SK-N-SH (cell line): Measurements from ENCODE around the gene POLR3E. TPM values are rescaled to one million over a fixed set of nuclear protein-coding genes. Genes with fewer than 3 reads are reported as not detected.

Experiments
- CTCF ChIA-PET: fragments of 300-600, 350-600 bp; formaldehyde crosslinking; extraction: SDS; loops from one replicate; lab custom pipeline; 2021; lab: Yijun Ruan, JAX
- POLR2A ChIA-PET: fragments of 350-600 bp; sonication (Branson Sonifier 250); formaldehyde crosslinking; extraction: SDS; loops from one replicate; lab custom pipeline; 2020; ENCODE audit warnings: antibody characterized with exemption, inconsistent platforms; lab: Yijun Ruan, JAX
- DNase-seq: peaks from one replicate; pipeline ENCODE4 v3.0.0; 2012
- H2AFZ ChIP-seq: fragments of 200-600 bp; sonication (generic); 2 replicates; pipeline ENCODE4 v1.8.1; 2016; ENCODE audit warnings: antibody characterized with exemption, mild to moderate bottlenecking, low read depth
- H3F3A ChIP-seq: fragments of 200-600 bp; sonication (generic); replicated peaks from 2 replicates; pipeline ENCODE3; 2016; ENCODE audit warnings: antibody characterized with exemption, mild to moderate bottlenecking; ENCODE audit not compliant: insufficient read depth
- H3K27ac ChIP-seq, 2 experiments: fragments of 200-500 bp in 1 of 2; fragments of 200-600 bp in 1 of 2; sonication (Bioruptor generic) in 1 of 2; sonication (generic), shearing (Covaris generic) in 1 of 2; 2 replicates each; pipeline versions ENCODE4 v1.5.1 to v1.6.1; 2014 to 2016; ENCODE audit warnings: low read depth in 2 of 2, inconsistent platforms in 1 of 2, low read length in 1 of 2, mild to moderate bottlenecking in 1 of 2, mixed read lengths in 1 of 2
- H3K27me3 ChIP-seq: fragments of 200-600 bp; sonication (generic), shearing (Covaris generic); 2 replicates; pipeline ENCODE4 v1.6.1; 2016; ENCODE audit warnings: mixed run types; ENCODE audit not compliant: insufficient read depth
- H3K36me3 ChIP-seq, 2 experiments: fragments of 200-500 bp in 1 of 2; fragments of 200-600 bp in 1 of 2; sonication (Bioruptor generic) in 1 of 2; sonication (generic) in 1 of 2; replicated peaks in 1 of 2; 2 replicates each; pipeline versions ENCODE3 to v1.5.1; 2014 to 2016; ENCODE audit warnings: low read length in 1 of 2, mild to moderate bottlenecking in 1 of 2; ENCODE audit not compliant: insufficient read depth in 2 of 2, control insufficient read depth in 1 of 2
- H3K4me1 ChIP-seq, 2 experiments: fragments of 200-500 bp in 1 of 2; fragments of 200-600 bp in 1 of 2; sonication (Bioruptor generic) in 1 of 2; sonication (generic), shearing (Covaris generic) in 1 of 2; 2 replicates each; pipeline versions ENCODE4 v1.5.1 to v1.6.1; 2014 to 2016; ENCODE audit warnings: low read depth in 1 of 2, low read length in 1 of 2, mixed run types in 1 of 2; ENCODE audit not compliant: insufficient read depth in 2 of 2, control insufficient read depth in 1 of 2
- H3K4me2 ChIP-seq: fragments of 200-600 bp; sonication (generic), shearing (Covaris generic); 2 replicates; pipeline ENCODE4 v1.6.1; 2017; ENCODE audit warnings: mixed run types
- H3K4me3 ChIP-seq, 2 experiments: fragments of 200-500 bp in 1 of 2; fragments of 200-600 bp in 1 of 2; sonication (Bioruptor generic) in 1 of 2; sonication (generic), shearing (Covaris generic) in 1 of 2; 2 replicates each; pipeline versions ENCODE4 v1.5.1 to v1.8.1; 2014 to 2016; ENCODE audit warnings: low read depth in 2 of 2, inconsistent platforms in 1 of 2, low read length in 1 of 2, mild to moderate bottlenecking in 1 of 2, mixed read lengths in 1 of 2, moderate library complexity in 1 of 2
- H3K79me2 ChIP-seq: fragments of 200-600 bp; sonication (generic); 2 replicates; pipeline ENCODE4 v1.8.1; 2017; ENCODE audit warnings: mild to moderate bottlenecking; ENCODE audit not compliant: insufficient read depth
- H3K9ac ChIP-seq: fragments of 200-600 bp; sonication (generic); 2 replicates; pipeline ENCODE4 v1.6.1; 2017; ENCODE audit warnings: mixed run types
- H3K9me2 ChIP-seq: fragments of 200-600 bp; sonication (generic); 2 replicates; pipeline ENCODE4 v1.6.1; 2017; ENCODE audit warnings: mixed run types
- H3K9me3 ChIP-seq: fragments of 200-600 bp; sonication (generic); 2 replicates; pipeline ENCODE4 v1.6.1; 2017; ENCODE audit warnings: mixed run types, mild to moderate bottlenecking, moderate library complexity
- H4K20me1 ChIP-seq: fragments of 200-600 bp; sonication (generic); 2 replicates; pipeline ENCODE4 v1.6.1; 2017; ENCODE audit warnings: mild to moderate bottlenecking, mixed run types; ENCODE audit not compliant: insufficient read depth
- CTCF ChIP-seq: fragments of 200-600 bp; sonication (generic); IDR thresholded peaks from 2 replicates; pipeline ENCODE4 v1.6.1; 2017; ENCODE audit warnings: antibody characterized with exemption, mild to moderate bottlenecking, moderate library complexity
- FOXM1 ChIP-seq: IDR thresholded peaks from 2 replicates; pipeline ENCODE4 v1.4.0; 2012; ENCODE audit warnings: low read depth, mild to moderate bottlenecking
- MAX ChIP-seq: IDR thresholded peaks from 2 replicates; pipeline ENCODE4 v1.4.0; 2012; ENCODE audit warnings: low read depth
- MEF2A ChIP-seq: IDR thresholded peaks from 2 replicates; pipeline ENCODE4 v1.4.0; 2012; ENCODE audit warnings: low read depth, borderline replicate concordance
- PBX3 ChIP-seq: IDR thresholded peaks from 2 replicates; pipeline ENCODE4; 2012
- POLR2AphosphoS5 ChIP-seq: IDR thresholded peaks from 2 replicates; pipeline ENCODE4 v1.6.1; 2012; ENCODE audit warnings: low read depth, low read length
- RFX5 ChIP-seq: IDR thresholded peaks from 2 replicates; pipeline ENCODE4 v1.6.1; 2012; ENCODE audit warnings: mild to moderate bottlenecking, improper control_type of control experiment, low read length
- RXRA ChIP-seq: IDR thresholded peaks from 2 replicates; pipeline ENCODE4 v1.4.0; 2012; ENCODE audit warnings: low read depth, mild to moderate bottlenecking, borderline replicate concordance
- SIN3A ChIP-seq: IDR thresholded peaks from 2 replicates; pipeline ENCODE4 v1.6.1; 2012; ENCODE audit warnings: low read depth, mild to moderate bottlenecking, low read length, moderate library complexity, borderline replicate concordance
- USF1 ChIP-seq: IDR thresholded peaks from 2 replicates; pipeline ENCODE4 v1.4.0; 2012; ENCODE audit warnings: low read depth, borderline replicate concordance
- YY1 ChIP-seq: IDR thresholded peaks from 2 replicates; pipeline ENCODE4 v1.4.0; 2012; ENCODE audit warnings: low read depth, mild to moderate bottlenecking
- WGBS: methylation state at CpG from one replicate; pipeline ENCODE4 v1.1.6; 2017; ENCODE audit warnings: low lambda C conversion rate; 5-methylcytosine and 5-hydroxymethylcytosine counted together
- polyA plus RNA-seq, 3 experiments: library from polyadenylated mRNA; depleted of rRNA; stranded (reverse); fragments of >200 nt; gene quantifications; 2 replicates each; pipeline ENCODE4 v1.2.3, GENCODE V29; 2012

Gene POLR3E
- polyA plus RNA-seq, 1 of the 3 experiments (the other 2 are of a cell fraction): 59.6 TPM

GRCh38 chr16:22292320-22292719 lies 4.9 kb upstream of the POLR3E start (continued):
- no peak for TF ChIP-seq CTCF
- no peak for TF ChIP-seq FOXM1
- TF ChIP-seq RXRA: no peak
- TF ChIP-seq MEF2A: no peak
- TF ChIP-seq, all 33 proteins: peak for 0

GRCh38 chr16:22293137-22294106 lies 3.8 kb upstream of the POLR3E start:
- TF ChIP-seq SIN3A (no peak), PBX3 (no peak), YY1 (no peak), MAX (no peak), USF1 (no peak), MEF2A (no peak), RFX5 (no peak), POLR2AphosphoS5 (no peak)
- no peaks in the 10 kb centered on the region for H3K27me3 ChIP-seq
- H2AFZ ChIP-seq: no peak overlapping the region
- H3K4me2 ChIP-seq: no peak overlapping the region
- H3K27ac ChIP-seq: no peak overlapping the region
- no peak overlapping the region for H3K9ac ChIP-seq
- peaks cover 14% of the 10 kb centered on the region for H3F3A ChIP-seq
- POLR2A ChIA-PET: no interaction called here
- peaks cover 7% of the 10 kb centered on the region for H4K20me1 ChIP-seq
- no peaks in the 10 kb centered on the region for H3K9me3 ChIP-seq
- no peaks in the 10 kb centered on the region; a peak in 1 of 4 replicates for H3K4me1 ChIP-seq
- H3K4me3 ChIP-seq: no peak overlapping the region
- no peaks in the 10 kb centered on the region for H3K9me2 ChIP-seq
- no peaks in the 10 kb centered on the region for H3K36me3 ChIP-seq
- DNase-seq: no peak
- peaks cover 9% of the 10 kb centered on the region; the same call in 1 of the 2 replicates for H3K79me2 ChIP-seq
- 86% methylated on average over 10 of the region's 11 CpGs for WGBS
- CTCF ChIA-PET: no interaction called here
